Lower leg skin (tissue), 3 donors: ENCODE measurements around the gene ZNF532.

Experiments
- CTCF ChIP-seq, 3 donors: fragments of 450-650 bp; IDR thresholded peaks; one replicate each; pipeline ENCODE4 v1.5.1; 2016; ENCODE audit warnings: antibody characterized with exemption in 3 of 3, mild to moderate bottlenecking in 3 of 3, moderate library complexity in 2 of 3
- POLR2A ChIP-seq, 2 donors: fragments of 450-650 bp; IDR thresholded peaks; one replicate each; pipeline ENCODE4 v1.6.1; 2016 to 2017; ENCODE audit warnings: antibody characterized with exemption in 2 of 2, mild to moderate bottlenecking in 1 of 2, moderate library complexity in 1 of 2

GRCh38 chr18:59033359-59033758 lies 168.7 kb downstream of the ZNF532 start:
- no peak for TF ChIP-seq CTCF (IDR thresholded peaks at IDR 0.05)
- no peak for TF ChIP-seq POLR2A (IDR thresholded peaks at IDR 0.05)
